RWPE1 (cell line): Measurements from ENCODE around the gene FAM118B.

Source experiments
- CTCF ChIA-PET: fragments of 350-600 bp; sonication (Branson Sonifier 250); formaldehyde crosslinking; extraction: SDS; loops from one replicate; lab custom pipeline; 2021; lab: Yijun Ruan, JAX
- POLR2A ChIA-PET: fragments of 400-600 bp; formaldehyde crosslinking; extraction: SDS; loops from one replicate; lab custom pipeline; 2020; ENCODE audit warnings: antibody characterized with exemption; ENCODE audit not compliant: low non-redundant PET; lab: Yijun Ruan, JAX
- DNase-seq: peaks from one replicate; pipeline ENCODE4 v3.0.0; 2012; ENCODE audit warnings: low spot score
- H3K27ac ChIP-seq: fragments of 450-650 bp; 2 replicates; pipeline ENCODE4 v1.5.1; 2017
- TF ChIP-seq, protein P1 (sequence below): fragments of 450-650 bp; conservative IDR thresholded peaks from 2 replicates; pipeline ENCODE4 v1.5.1; 2017; ENCODE audit warnings: low read depth, mild to moderate bottlenecking

Gene FAM118B

GRCh38 chr11:126282361-126282735 lies 70.8 kb downstream of the FAM118B start:
- peak overlapping the region; percentile 88 for H3K27ac ChIP-seq
- POLR2A ChIA-PET, result interaction anchor here (0.8 kb wide), 1 partner anchor 71 kb away, joined by 3 read pairs; no protein-coding TSS in a partner anchor
- DNase-seq, result peak; percentile 4
- TF ChIP-seq, protein P1, sequence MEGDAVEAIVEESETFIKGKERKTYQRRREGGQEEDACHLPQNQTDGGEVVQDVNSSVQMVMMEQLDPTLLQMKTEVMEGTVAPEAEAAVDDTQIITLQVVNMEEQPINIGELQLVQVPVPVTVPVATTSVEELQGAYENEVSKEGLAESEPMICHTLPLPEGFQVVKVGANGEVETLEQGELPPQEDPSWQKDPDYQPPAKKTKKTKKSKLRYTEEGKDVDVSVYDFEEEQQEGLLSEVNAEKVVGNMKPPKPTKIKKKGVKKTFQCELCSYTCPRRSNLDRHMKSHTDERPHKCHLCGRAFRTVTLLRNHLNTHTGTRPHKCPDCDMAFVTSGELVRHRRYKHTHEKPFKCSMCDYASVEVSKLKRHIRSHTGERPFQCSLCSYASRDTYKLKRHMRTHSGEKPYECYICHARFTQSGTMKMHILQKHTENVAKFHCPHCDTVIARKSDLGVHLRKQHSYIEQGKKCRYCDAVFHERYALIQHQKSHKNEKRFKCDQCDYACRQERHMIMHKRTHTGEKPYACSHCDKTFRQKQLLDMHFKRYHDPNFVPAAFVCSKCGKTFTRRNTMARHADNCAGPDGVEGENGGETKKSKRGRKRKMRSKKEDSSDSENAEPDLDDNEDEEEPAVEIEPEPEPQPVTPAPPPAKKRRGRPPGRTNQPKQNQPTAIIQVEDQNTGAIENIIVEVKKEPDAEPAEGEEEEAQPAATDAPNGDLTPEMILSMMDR, result no peak
- CTCF ChIA-PET, result no interaction called here

GRCh38 chr11:126282736-126283591 lies 71.4 kb downstream of the FAM118B start, which contains the start of gene TIRAP:
TIRAP (plus strand) TSS chr11:126283093; CDS start chr11:126290895, 7,802 bp downstream.
- ChIA-PET POLR2A (interaction anchor here (0.8 kb wide), 1 partner anchor 70 kb away, joined by 3 read pairs; no protein-coding TSS in a partner anchor), CTCF (interaction anchor here (0.6 kb wide), 2 partner anchors 102 to 353 kb away, joined by 3 to 6 read pairs; no protein-coding TSS in a partner anchor)
- peak within 1 kb of the TSS; percentile 88 for H3K27ac ChIP-seq
- DNase-seq, result peak; percentile 46
- TF ChIP-seq, protein P1, result no peak

- CTCF ChIA-PET, result interaction anchor here (0.7 kb wide), 1 partner anchor 158 kb away, joined by 3 read pairs; no protein-coding TSS in a partner anchor
- POLR2A ChIA-PET, result no interaction called here
- peak; percentile 73 for DNase-seq
- TF ChIP-seq, protein P1, result no peak
- H3K27ac ChIP-seq, result peak overlapping the region; percentile 88
These were observed 73.2 kb downstream of the FAM118B start for GRCh38 chr11:126284829-126285228.

GRCh38 chr11:126288237-126288636 lies 76.7 kb downstream of the FAM118B start:
- TF ChIP-seq, protein P1, result no peak
- ChIA-PET CTCF (no interaction called here), POLR2A (no interaction called here)
- no peak overlapping the region for H3K27ac ChIP-seq
- DNase-seq, result no peak

DNA sequence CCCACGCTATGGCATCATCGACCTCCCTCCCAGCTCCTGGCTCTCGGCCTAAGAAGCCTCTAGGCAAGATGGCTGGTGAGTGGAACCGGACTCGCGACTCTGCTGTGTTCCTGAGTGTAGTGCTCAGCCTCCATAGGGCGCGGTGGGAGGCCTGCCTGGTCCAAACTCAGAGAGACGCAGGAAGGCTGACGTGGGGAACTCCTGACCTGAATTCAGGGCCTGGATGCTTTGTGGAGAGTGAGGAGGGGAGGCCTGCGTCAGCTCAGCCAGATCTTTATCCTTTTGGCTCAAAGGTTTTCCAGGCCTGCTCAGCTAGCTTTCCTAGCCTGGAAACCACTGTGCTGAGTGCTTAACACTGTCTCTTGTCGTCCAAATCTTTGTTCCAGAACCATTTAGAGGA lies 79.3 kb downstream of the FAM118B start:
- no peak for DNase-seq
- no peak overlapping the region for H3K27ac ChIP-seq
- ChIA-PET CTCF (no interaction called here), POLR2A (no interaction called here)
- TF ChIP-seq, protein P1, result no peak

- H3K27ac ChIP-seq, result no peak overlapping the region
- no peak for DNase-seq
- ChIA-PET POLR2A (no interaction called here), CTCF (no interaction called here)
- TF ChIP-seq, protein P1, result no peak
These were observed 82.1 kb downstream of the FAM118B start for GRCh38 chr11:126293726-126294125.
